KMS-11 (cell line): ENCODE measurements around the gene DTNB.

Experiments used
- H2AFZ ChIP-seq: fragments of 200-600 bp; sonication (generic); 2 replicates; pipeline ENCODE4 v1.6.1; 2016; ENCODE audit warnings: antibody characterized with exemption, mixed run types, low read depth
- H3K27ac ChIP-seq: fragments of 200-600 bp; sonication (generic); 2 replicates; pipeline ENCODE4 v1.6.1; 2016; ENCODE audit warnings: mild to moderate bottlenecking, mixed run types
- H3K27me3 ChIP-seq: fragments of 200-600 bp; sonication (generic); 2 replicates; pipeline ENCODE4 v1.6.1; 2017; ENCODE audit warnings: mild to moderate bottlenecking, low read depth, mixed run types, moderate library complexity; ENCODE audit not compliant: insufficient read depth
- H3K36me3 ChIP-seq: fragments of 200-600 bp; sonication (generic); 2 replicates; pipeline ENCODE4 v1.6.1; 2017; ENCODE audit warnings: mild to moderate bottlenecking, mixed run types; ENCODE audit not compliant: insufficient read depth
- H3K4me1 ChIP-seq: fragments of 200-600 bp; sonication (generic); 2 replicates; pipeline ENCODE4 v1.6.1; 2016; ENCODE audit warnings: mild to moderate bottlenecking, low read depth, mixed run types; ENCODE audit not compliant: poor library complexity, severe bottlenecking
- H3K4me2 ChIP-seq: fragments of 200-600 bp; sonication (generic); 2 replicates; pipeline ENCODE4 v1.7.0; 2016; ENCODE audit warnings: mild to moderate bottlenecking, mixed run types
- H3K4me3 ChIP-seq: fragments of 200-600 bp; sonication (generic); IDR thresholded peaks from 2 replicates; pipeline ENCODE4 v1.6.1; 2017; ENCODE audit warnings: low read depth, low read length, mixed read lengths; ENCODE audit not compliant: insufficient read depth
- H3K79me2 ChIP-seq: fragments of 200-600 bp; sonication (generic); 2 replicates; pipeline ENCODE4 v1.6.1; 2016; ENCODE audit warnings: low read depth, mixed run types; ENCODE audit not compliant: insufficient read depth
- H3K9ac ChIP-seq: fragments of 200-600 bp; sonication (generic); 2 replicates; pipeline ENCODE4 v1.6.1; 2016; ENCODE audit warnings: mild to moderate bottlenecking, mixed run types
- H4K20me1 ChIP-seq: fragments of 200-600 bp; sonication (generic); 2 replicates; pipeline ENCODE4 v1.6.1; 2016; ENCODE audit warnings: mild to moderate bottlenecking, mixed run types; ENCODE audit not compliant: insufficient read depth
- CTCF ChIP-seq: fragments of 200-600 bp; sonication (generic); conservative IDR thresholded peaks from 2 replicates; pipeline ENCODE4 v1.6.1; 2017; ENCODE audit warnings: low read depth, mild to moderate bottlenecking, antibody characterized with exemption, low read length, moderate library complexity, mixed read lengths

The DTNB gene

GRCh38 chr2:25651066-25651465 lies 22.3 kb downstream of the DTNB start:
- H3K27ac ChIP-seq, result no peak overlapping the region
- H3K4me1 ChIP-seq, result no peaks in the 10 kb centered on the region
- no peak overlapping the region for H3K9ac ChIP-seq
- H3K36me3 ChIP-seq, result no peaks in the 10 kb centered on the region
- H2AFZ ChIP-seq, result no peak overlapping the region
- no peaks in the 10 kb centered on the region for H3K79me2 ChIP-seq
- no peaks in the 10 kb centered on the region for H3K27me3 ChIP-seq
- H3K4me2 ChIP-seq, result no peak overlapping the region
- no peaks in the 10 kb centered on the region for H4K20me1 ChIP-seq
- TF ChIP-seq CTCF, result no peak
- no peak overlapping the region for H3K4me3 ChIP-seq

GRCh38 chr2:25650256-25650655 lies 23.1 kb downstream of the DTNB start:
- Histone ChIP-seq H3K36me3 (no peaks in the 10 kb centered on the region), H3K27ac (no peak overlapping the region), H4K20me1 (no peaks in the 10 kb centered on the region)

GRCh38 chr2:25649786-25650185 lies 23.6 kb downstream of the DTNB start:
- no peak overlapping the region for H3K4me3 ChIP-seq
- no peak overlapping the region for H3K27ac ChIP-seq
- no peak overlapping the region for H3K9ac ChIP-seq
- H3K4me2 ChIP-seq, result no peak overlapping the region
- no peaks in the 10 kb centered on the region for H3K4me1 ChIP-seq
- no peaks in the 10 kb centered on the region for H3K27me3 ChIP-seq
- no peak for TF ChIP-seq CTCF
- no peaks in the 10 kb centered on the region for H3K36me3 ChIP-seq
- no peak overlapping the region for H2AFZ ChIP-seq
- H4K20me1 ChIP-seq, result no peaks in the 10 kb centered on the region
- H3K79me2 ChIP-seq, result no peaks in the 10 kb centered on the region

More at GRCh38 chr2:25650256-25650655, 23.1 kb downstream of the DTNB start:
- H3K4me2 ChIP-seq, result no peak overlapping the region
- no peak overlapping the region for H3K4me3 ChIP-seq
- H3K9ac ChIP-seq, result no peak overlapping the region
- H3K4me1 ChIP-seq, result no peaks in the 10 kb centered on the region
- H3K79me2 ChIP-seq, result no peaks in the 10 kb centered on the region
- TF ChIP-seq CTCF, result no peak
- no peak overlapping the region for H2AFZ ChIP-seq
- no peaks in the 10 kb centered on the region for H3K27me3 ChIP-seq

GRCh38 chr2:25642298-25642697 lies 31.1 kb downstream of the DTNB start:
- H3K9ac ChIP-seq, result no peak overlapping the region
- TF ChIP-seq CTCF, result no peak
- H3K27ac ChIP-seq, result no peak overlapping the region
- no peak overlapping the region for H3K4me3 ChIP-seq
- H3K36me3 ChIP-seq, result no peaks in the 10 kb centered on the region
- no peaks in the 10 kb centered on the region for H4K20me1 ChIP-seq
- no peaks in the 10 kb centered on the region for H3K27me3 ChIP-seq
- no peak overlapping the region for H3K4me2 ChIP-seq
- no peaks in the 10 kb centered on the region for H3K79me2 ChIP-seq
- no peak overlapping the region for H2AFZ ChIP-seq
- no peaks in the 10 kb centered on the region for H3K4me1 ChIP-seq

- Histone ChIP-seq H3K4me3 (no peak overlapping the region), H3K4me1 (no peaks in the 10 kb centered on the region), H3K27me3 (no peaks in the 10 kb centered on the region), H3K27ac (no peak overlapping the region), H3K4me2 (no peak overlapping the region), H3K79me2 (no peaks in the 10 kb centered on the region), H3K36me3 (no peaks in the 10 kb centered on the region), H2AFZ (no peak overlapping the region), H4K20me1 (no peaks in the 10 kb centered on the region), H3K9ac (no peak overlapping the region)
- no peak for TF ChIP-seq CTCF
Measured at GRCh38 chr2:25639696-25640095, 33.7 kb downstream of the DTNB start.
